Vagina (tissue), 2 donors: Measurements from ENCODE around the gene KAZALD1.

ENCODE experiments used
- POLR2A ChIP-seq, 2 donors: fragments of 450-650 bp; IDR thresholded peaks; one replicate each; pipeline ENCODE4 v1.6.1; 2017; ENCODE audit warnings: antibody characterized with exemption in 2 of 2, mild to moderate bottlenecking in 2 of 2, moderate library complexity in 2 of 2
- POLR2AphosphoS5 ChIP-seq, 2 donors: sonication (generic); formaldehyde crosslinking; IDR thresholded peaks; one replicate each; pipeline ENCODE4 v1.9.0; 2017; ENCODE audit warnings: antibody characterized with exemption in 2 of 2, mild to moderate bottlenecking in 2 of 2, low read depth in 1 of 2; ENCODE audit not compliant: insufficient read depth in 1 of 2
- TF ChIP-seq, protein P1 (sequence below), 3 experiments: fragments of 450-650 bp in 2 of 3; fragments of 200-600 bp in 1 of 3; sonication (generic) in 1 of 3; IDR thresholded peaks; one replicate each; pipeline ENCODE4 v1.5.1; 2017 to 2019; ENCODE audit warnings: antibody characterized with exemption in 3 of 3, mild to moderate bottlenecking in 2 of 3, moderate library complexity in 2 of 3

DNA sequence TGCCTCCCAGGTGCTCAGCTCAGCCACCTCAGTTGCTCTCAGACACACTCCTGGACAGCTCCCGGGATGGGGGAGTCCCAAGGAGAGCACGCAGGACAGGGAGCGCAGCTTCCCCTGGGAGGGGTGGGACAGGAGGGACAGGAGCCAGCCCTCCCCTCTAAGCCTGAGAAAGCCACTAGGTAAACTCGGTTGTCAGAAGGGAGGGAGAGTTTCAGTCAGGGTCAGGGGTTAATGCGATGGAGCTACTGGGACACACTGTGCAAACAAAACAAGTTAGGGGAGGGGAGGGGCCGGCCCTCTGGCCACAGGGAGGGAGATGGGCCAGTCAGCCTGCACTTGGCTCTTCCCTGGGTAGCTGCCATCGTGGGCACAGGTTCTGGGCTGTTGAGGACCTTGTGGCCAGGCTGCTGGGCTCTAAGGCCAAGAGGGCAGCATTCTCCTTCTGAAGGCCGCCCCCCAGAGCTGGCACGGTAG lies 31.1 kb downstream of the KAZALD1 start:
- TF ChIP-seq, protein P1, sequence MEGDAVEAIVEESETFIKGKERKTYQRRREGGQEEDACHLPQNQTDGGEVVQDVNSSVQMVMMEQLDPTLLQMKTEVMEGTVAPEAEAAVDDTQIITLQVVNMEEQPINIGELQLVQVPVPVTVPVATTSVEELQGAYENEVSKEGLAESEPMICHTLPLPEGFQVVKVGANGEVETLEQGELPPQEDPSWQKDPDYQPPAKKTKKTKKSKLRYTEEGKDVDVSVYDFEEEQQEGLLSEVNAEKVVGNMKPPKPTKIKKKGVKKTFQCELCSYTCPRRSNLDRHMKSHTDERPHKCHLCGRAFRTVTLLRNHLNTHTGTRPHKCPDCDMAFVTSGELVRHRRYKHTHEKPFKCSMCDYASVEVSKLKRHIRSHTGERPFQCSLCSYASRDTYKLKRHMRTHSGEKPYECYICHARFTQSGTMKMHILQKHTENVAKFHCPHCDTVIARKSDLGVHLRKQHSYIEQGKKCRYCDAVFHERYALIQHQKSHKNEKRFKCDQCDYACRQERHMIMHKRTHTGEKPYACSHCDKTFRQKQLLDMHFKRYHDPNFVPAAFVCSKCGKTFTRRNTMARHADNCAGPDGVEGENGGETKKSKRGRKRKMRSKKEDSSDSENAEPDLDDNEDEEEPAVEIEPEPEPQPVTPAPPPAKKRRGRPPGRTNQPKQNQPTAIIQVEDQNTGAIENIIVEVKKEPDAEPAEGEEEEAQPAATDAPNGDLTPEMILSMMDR (IDR thresholded peaks at IDR 0.05): no peak
- TF ChIP-seq POLR2A (IDR thresholded peaks at IDR 0.05): no peak
- no peak for TF ChIP-seq POLR2AphosphoS5 (IDR thresholded peaks at IDR 0.05; ENCODE audit: insufficient read depth in 1 of 2, low read depth in 1 of 2)
